Bronchial epithelial cell (primary cell): ENCODE data around the gene SCAF1. TPM values are rescaled to one million over a fixed set of nuclear protein-coding genes. Genes with fewer than 3 reads are reported as not detected.

Experiments used
- DNase-seq: peaks from one replicate; pipeline ENCODE4 v3.0.0-alpha.2; 2010; ENCODE audit warnings: low read depth
- FAIRE-seq: peaks from 2 replicates; lab custom pipeline; 2011; peaks lifted over from hg19 to GRCh38; lab: Jason Lieb, UNC
- H3K27me3 ChIP-seq: 2 replicates; pipeline ENCODE4 v1.5.1; 2011; ENCODE audit warnings: low read length; ENCODE audit not compliant: control insufficient read depth, insufficient read depth
- H3K36me3 ChIP-seq: 2 replicates; pipeline ENCODE4 v1.5.1; 2011; ENCODE audit warnings: low read length; ENCODE audit not compliant: control insufficient read depth, insufficient read depth
- H3K4me3 ChIP-seq: 2 replicates; pipeline ENCODE4 v1.5.1; 2011; ENCODE audit warnings: mild to moderate bottlenecking, low read depth, low read length, control low read depth
- CTCF ChIP-seq: IDR thresholded peaks from 2 replicates; pipeline ENCODE4 v1.5.1; 2011; ENCODE audit warnings: mild to moderate bottlenecking, moderate library complexity, low read length, control low read depth, inconsistent platforms; ENCODE audit not compliant: insufficient read depth, severe bottlenecking
- total RNA-seq: library from RNA; depleted of rRNA; stranded (reverse); fragments of >200 nt; gene quantifications from 2 replicates; pipeline ENCODE4 v1.2.1, GENCODE V29; 2014

The SCAF1 gene
- total RNA-seq, 1 donor from 2014 or later: 5.5 TPM

GRCh38 chr19:49690079-49690655 is 48.2 kb downstream of the SCAF1 start:
- H3K4me3 ChIP-seq: peak overlapping the region; percentile 36
- DNase-seq (no peak), FAIRE-seq (no peak)
- H3K27me3 ChIP-seq: no peaks in the 10 kb centered on the region
- TF ChIP-seq CTCF: no peak
- H3K36me3 ChIP-seq: peaks cover 13% of the 10 kb centered on the region

GRCh38 chr19:49690656-49691242 is 48.7 kb downstream of the SCAF1 start, which contains the start of gene CPT1C:
CPT1C (plus strand) TSS chr19:49691116; CDS start chr19:49692253, 1,137 bp downstream.
- Histone ChIP-seq H3K4me3 (peak within 1 kb of the TSS; percentile 36), H3K27me3 (no peaks in the 10 kb centered on the region), H3K36me3 (peaks cover 11% of the 10 kb centered on the region)
- FAIRE-seq (no peak), DNase-seq (peak; percentile 60)
- no peak for TF ChIP-seq CTCF

- no peak for TF ChIP-seq CTCF
- H3K27me3 ChIP-seq: no peaks in the 10 kb centered on the region
- peaks cover 6% of the 10 kb centered on the region for H3K36me3 ChIP-seq
- FAIRE-seq (peak; percentile 40), DNase-seq (peak; percentile 11)
- H3K4me3 ChIP-seq: peak overlapping the region; percentile 36
Measured at GRCh38 chr19:49691243-49692146, 49.5 kb downstream of the SCAF1 start.

GRCh38 chr19:49692147-49692506 is 50.1 kb downstream of the SCAF1 start:
- Histone ChIP-seq H3K27me3 (no peaks in the 10 kb centered on the region), H3K4me3 (no peak overlapping the region), H3K36me3 (peaks cover 6% of the 10 kb centered on the region)
- DNase-seq (no peak), FAIRE-seq (no peak)
- no peak for TF ChIP-seq CTCF

GRCh38 chr19:49696115-49696514 is 54.1 kb downstream of the SCAF1 start:
- no peak for FAIRE-seq
- no peak for TF ChIP-seq CTCF
- DNase-seq: no peak

More at GRCh38 chr19:49696115-49696514, 54.1 kb downstream of the SCAF1 start:
- H3K36me3 ChIP-seq: no peaks in the 10 kb centered on the region
- no peak overlapping the region for H3K4me3 ChIP-seq
- H3K27me3 ChIP-seq: peaks cover 3% of the 10 kb centered on the region
